COLO829 (cell line): ENCODE data around the gene GBP7.
"Not testable (repeated sequence)": the region's sequence is repeated elsewhere in the genome, so short reads cannot be mapped to it uniquely, and the experiment has no call there.

Source experiments
- DNase-seq: peaks from one replicate; pipeline ENCODE4 v3.0.0; 2012; ENCODE audit warnings: low spot score

Gene GBP7

GRCh38 chr1:89170170-89171066, 5.4 kb downstream of the GBP7 start:
- no peak for DNase-seq

- DNase-seq, result peak; percentile 41
Measured at GRCh38 chr1:89169166-89169565, 6.6 kb downstream of the GBP7 start.

DNA sequence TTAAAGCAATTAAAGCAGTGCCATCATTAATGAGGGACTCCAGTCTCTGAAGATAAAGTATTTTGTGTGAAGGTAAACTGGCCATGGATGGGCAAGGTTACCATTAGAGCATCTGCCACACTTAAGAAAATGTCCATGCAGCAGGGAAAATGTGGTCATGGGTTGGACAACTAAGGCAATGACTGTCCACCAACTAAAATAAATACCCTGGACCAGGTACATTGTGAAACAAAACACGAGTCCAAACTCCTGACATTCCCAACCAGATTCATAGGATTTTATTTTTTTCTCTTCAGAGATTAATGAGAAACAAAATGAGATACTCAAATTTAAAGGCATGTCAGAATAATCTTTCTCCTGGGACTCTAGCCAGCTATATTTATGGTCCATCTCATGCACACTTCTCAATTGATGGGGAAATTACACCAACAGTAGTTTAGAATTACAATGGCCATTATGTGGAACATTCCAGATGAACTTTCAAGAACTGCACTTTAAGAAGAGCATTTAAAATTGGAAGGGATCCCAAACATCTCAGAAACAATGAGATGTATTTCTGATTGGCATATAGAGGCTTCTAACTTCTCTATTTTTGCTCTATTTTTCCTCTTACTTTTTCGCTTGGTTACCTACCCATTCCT, 8.1 kb downstream of the GBP7 start:
- no peak for DNase-seq

- DNase-seq, result peak; percentile 9
Measured at GRCh38 chr1:89166705-89167104, 9.1 kb downstream of the GBP7 start.

DNA sequence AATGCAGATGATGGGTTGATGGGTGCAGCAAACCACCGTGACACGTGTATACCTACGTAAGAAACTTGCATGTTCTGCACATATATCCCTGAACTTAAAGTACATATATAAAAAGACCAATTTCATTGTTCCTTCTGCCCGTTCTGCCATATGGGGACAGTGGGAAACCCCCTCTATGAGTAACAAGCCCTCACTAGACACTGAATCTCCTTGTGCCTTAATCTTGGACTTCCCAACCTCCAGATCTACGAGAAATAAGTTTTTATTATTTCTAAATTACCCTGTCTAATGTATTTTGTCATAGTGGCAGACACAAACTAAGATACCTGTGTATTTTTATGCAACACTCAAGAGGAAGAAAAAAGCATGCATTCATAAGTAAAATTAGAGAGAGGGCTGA, 10.0 kb downstream of the GBP7 start:
- DNase-seq, result no peak

GRCh38 chr1:89151047-89151446, 24.8 kb downstream of the GBP7 start:
- no peak for DNase-seq

- DNase-seq, result no peak
Measured at GRCh38 chr1:89149976-89150375, 25.8 kb downstream of the GBP7 start.

- DNase-seq, result no peak
Measured at GRCh38 chr1:89149229-89149628, 26.6 kb downstream of the GBP7 start.

- DNase-seq, result no peak
Measured at GRCh38 chr1:89147678-89148658, 27.8 kb downstream of the GBP7 start.

GRCh38 chr1:89146721-89147120, 29.1 kb downstream of the GBP7 start:
- no peak for DNase-seq

GRCh38 chr1:89143484-89143883, 32.3 kb downstream of the GBP7 start:
- no peak for DNase-seq

- no peak for DNase-seq
Measured at GRCh38 chr1:89142160-89142559, 33.6 kb downstream of the GBP7 start.

DNA sequence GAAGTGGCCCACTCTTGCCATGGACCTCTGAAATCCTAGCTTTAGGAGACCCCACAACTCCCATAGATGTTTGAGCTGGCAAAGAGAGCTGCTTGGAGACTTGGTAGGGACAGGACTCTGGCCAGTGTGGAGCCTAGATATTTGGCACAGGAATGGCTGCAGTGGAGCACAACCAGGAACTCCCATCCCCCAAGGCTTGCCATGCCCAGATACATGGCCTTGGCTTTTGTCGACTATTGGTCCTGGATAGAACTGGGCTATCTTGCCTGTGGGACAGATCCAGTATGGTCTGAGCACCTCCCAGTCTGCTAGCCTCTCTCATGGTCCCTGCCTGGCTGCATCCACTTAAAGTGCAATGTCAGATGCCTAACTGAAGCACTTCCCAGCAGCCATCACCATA, 42.1 kb downstream of the GBP7 start:
- DNase-seq, result no peak

DNA sequence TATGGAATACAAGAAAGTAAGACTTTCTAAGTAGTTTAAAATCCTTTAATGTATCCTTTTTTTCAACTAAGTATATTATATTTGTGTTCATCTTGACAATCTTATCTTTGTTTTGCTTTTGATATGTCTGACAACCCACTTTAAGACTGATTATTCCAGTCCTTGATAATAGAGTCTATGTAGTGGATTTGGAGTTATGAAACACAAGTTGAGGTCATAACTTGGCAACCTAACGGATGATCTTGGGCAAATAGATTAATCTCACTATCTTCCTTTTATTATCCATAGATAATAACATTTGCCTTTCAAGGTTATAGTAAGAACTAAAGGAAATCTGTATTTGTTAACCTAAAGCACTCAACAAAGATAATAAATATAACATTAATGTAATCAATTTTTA, 45.1 kb downstream of the GBP7 start:
- no peak for DNase-seq

DNA sequence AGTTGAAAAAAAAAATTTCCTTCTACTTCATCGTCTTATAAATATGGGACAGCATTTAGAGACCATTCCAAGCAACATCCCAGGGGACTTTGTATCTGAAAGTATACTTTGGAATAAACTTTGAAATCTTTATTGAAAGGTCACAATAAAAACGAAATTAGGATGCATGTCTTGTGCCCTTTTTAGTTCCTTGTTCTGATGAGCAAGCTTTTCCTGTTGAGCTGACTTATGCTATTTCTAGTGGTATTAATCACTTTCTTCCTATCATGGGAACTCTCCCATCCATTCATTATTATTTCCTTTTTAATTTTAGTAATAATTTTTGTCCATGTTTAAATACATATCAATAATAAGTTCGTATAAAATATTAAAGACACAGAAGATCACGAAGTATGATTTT, 45.9 kb downstream of the GBP7 start:
- no peak for DNase-seq

- DNase-seq, result not testable (repeated sequence)
Measured at GRCh38 chr1:89128003-89128458, 47.8 kb downstream of the GBP7 start.

DNA sequence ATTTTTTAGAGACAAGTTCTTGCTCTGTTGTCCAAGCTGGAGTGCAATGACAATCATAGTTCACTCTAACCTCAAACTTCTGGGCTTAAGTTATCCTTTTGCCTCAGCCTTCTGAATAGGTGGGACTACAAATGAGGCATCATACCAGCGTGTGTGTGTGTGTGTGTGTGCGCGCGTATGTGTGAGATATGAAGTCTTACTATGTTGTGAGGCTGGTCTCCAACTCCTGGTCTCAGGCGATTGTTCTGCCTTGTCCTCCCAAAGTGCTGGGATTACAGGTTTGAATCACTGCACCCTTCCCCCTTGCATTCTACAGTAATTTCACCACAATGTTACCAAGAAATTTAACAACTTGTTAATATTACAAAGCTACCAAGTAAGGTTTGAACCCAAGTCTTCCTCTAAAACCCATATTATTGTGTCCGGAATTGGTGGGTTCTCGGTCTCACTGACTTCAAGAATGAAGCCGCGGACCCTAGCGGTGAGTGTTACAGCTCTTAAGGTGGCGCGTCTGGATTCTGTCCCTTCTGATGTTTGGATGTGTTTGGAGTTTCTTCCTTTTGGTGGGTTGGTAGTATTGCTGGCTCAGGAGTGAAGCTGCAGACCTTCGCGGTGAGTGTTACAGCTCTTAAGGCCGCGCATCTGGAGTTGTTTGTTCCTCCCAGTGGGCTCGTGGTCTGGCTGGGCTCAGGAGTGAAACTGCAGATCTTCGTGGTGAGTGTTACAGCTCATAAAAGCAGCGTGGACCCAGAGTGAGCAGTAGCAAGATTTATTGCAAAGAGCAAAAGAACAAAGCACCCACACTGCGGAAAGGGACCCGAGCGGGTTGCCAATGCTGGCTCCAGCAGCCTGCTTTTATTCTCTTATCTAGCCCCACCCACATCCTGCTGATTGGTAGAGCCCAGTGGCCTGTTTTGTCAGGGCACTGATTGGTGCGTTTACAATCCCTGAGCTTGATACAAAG, 48.9 kb downstream of the GBP7 start:
- DNase-seq, result not testable (repeated sequence)

DNA sequence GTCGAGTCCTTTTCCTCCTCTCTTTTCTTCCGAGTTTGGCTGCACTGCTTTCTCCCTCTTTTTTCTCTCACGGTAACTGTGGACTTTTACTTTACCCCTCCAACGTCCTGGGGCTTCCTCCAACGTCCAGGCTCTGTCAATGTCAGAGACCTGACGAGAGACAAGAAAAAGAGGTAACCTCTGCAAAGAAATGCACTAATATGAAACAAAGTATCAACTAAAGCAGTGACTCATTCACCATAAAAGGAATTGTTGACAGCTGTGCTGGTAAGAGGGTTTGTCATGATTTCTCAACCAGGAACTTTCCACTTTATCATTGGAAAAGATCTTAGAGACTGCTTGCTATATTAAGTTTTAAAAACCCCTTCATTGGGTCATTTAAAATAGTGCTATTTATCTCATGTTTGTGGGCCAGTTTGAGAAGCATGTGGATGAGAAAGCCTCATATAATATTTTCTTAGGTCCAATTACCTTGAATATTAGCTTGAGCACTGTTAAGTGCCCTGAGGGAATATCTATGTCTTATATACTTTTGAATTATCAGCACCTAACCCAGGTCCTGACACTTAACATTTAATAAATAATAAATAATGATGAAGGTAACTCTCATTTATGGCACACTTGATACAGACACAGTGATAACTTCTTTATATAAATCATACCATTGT, 49.8 kb downstream of the GBP7 start, which contains the start of gene GBP2:
GBP2 (minus strand) TSS at position 202 of the 668 bp plus-strand sequence. CDS start 4,148 bp downstream, outside the sequence.
- DNase-seq, result peak; percentile 52

DNA sequence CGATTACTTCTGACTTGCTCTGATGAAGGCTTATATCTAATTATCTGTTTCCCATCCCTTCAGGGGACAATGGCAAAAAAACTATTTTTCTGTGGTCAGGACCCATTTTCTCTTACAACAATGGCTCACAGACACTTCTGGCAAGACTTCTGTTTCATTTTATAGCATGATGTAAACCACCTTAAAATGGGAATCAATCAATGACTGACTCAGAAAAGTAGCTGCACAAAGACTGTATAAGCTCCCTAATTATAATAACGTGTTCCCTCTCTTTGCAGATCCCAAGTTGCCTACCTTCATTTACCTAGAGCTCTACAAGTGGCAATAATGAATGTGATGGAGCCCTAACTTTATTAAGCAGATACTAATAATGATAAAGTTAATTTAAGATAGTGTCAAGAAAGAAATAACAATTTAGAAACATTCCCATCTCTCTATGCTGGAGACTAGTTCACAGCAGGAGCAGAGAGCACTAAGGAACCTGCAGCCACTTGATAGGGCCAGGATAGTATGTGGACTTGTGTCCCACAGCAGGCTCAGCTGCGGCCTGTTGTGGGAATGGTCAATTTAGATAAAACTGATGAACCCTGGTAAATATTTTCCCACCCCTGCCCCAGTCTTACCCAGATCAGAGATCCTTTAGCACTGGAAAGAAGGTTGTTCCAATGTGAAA, 50.4 kb downstream of the GBP7 start:
- DNase-seq, result peak; percentile 19

DNA sequence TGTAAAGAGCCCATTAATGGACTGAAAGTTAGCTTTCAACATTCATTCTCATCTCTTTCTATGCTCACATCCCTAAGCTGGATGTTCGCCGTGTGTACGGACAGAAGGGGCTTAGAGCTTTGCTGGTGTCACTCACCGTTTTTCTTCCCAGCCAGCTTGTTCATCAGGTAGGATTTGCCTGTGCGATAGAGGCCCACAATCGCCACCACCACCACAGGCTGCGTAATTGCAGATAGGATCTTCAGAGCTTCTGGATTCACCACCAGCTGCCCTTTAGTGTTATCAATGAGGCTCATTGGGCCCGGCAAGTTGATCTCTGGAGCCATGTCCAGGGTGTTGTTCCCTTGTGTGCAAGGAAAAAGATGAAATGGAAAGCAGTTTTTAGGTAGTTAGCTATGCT, 54.2 kb downstream of the GBP7 start:
- no peak for DNase-seq
